Activated CD4-positive, alpha-beta T cell treated with anti-CD3 and anti-CD28 coated beads, Interleukin-2, Interleukin-4, amounts not matched to agents 100 ng/mL and 50 ng/mL, durations not matched to agents 16 hours and 8 hours (primary cell): ENCODE measurements around the gene CD248.
"Not testable (repeated sequence)": the region's sequence is repeated elsewhere in the genome, so short reads cannot be mapped to it uniquely, and the experiment has no call there.

ENCODE experiments used
- DNase-seq: peaks from one replicate; pipeline ENCODE4 v3.0.0-alpha.2; 2020; ENCODE audit warnings: low spot score

Gene CD248

DNA sequence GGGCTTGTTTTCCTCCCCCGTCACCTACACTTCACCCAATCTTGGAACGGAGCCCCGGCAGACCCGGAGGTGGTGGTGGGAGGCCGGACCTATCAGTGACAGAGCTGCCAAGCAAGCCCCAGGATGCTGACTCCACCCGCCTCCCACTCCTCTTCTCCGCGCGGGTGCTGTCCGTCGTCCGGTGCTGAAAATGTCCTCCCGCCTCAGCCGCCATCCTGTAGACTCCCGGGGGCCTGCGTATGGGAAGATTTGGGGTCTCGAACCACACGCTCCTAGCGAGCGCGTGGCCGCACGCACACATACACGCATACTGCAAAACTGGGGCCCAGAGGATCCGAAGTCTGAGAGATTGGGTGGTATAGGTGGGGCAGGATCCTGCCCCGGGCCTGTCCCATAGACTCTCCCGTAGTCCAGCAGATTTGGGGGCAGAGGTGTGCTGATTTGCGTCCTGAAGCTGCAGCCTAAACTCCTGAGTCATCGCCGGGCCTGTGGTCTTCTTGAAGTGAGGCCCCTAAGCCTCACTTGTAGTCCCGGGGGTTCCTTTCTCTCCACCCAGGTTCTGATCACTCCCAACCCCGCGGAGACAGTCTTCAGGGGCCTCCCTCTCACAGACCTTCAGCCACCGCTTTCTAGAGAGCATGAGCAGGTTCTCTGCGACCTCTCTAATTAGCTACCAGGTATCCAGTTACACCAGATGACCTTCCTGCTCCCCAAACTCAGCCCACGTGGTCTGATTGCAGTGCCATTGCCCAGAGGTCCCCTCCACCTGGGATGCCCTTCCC is 27.1 kb downstream of the CD248 start:
- DNase-seq: peak; percentile 76

DNA sequence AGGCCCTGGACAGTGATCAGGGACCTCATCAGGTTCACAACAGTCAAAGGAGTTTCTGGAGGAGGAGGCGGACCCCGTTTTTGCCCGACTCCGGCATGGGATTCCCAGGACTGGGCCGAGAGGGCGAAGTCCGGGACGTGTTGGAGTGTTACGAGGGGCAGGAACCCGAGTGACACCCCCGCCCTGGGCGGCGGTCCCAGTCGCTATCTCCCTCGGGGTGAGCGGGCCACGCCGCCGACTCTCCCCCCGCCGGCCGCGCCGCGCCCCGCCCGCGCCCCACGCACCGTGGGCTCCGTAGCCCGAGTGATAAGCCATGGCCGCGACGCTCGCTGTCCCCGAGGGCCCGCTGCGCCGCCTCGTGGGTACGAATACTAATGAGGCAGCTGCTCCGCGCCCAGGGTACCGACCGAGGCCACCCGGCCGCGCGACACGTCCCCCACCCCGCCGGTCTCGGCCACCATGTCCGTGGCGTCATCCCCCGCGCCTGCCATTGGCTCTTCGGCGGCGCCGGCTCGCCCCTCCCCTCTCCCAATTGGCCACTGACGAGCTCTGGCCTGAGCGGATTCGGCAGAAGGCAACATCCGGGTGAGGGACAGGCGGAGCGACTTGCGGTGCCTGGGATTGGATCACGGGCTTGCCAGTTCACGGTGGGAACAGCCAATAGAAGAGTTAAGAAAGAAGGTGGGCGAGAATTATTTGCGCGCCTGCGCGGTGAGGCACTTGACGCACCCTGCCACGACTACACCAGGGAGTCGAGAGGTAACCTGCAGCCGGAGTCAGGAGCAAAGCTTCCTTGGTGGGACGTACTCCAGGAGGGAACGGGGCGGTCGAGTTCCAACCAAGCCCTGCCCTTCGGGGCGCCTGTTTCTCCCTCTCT is 27.9 kb downstream of the CD248 start, which contains the start of gene YIF1A:
Gene YIF1A (minus strand): TSS at position 473 of the 877 bp plus-strand sequence. CDS start 158 bp downstream, at position 315.
- peak; percentile 100 for DNase-seq

DNA sequence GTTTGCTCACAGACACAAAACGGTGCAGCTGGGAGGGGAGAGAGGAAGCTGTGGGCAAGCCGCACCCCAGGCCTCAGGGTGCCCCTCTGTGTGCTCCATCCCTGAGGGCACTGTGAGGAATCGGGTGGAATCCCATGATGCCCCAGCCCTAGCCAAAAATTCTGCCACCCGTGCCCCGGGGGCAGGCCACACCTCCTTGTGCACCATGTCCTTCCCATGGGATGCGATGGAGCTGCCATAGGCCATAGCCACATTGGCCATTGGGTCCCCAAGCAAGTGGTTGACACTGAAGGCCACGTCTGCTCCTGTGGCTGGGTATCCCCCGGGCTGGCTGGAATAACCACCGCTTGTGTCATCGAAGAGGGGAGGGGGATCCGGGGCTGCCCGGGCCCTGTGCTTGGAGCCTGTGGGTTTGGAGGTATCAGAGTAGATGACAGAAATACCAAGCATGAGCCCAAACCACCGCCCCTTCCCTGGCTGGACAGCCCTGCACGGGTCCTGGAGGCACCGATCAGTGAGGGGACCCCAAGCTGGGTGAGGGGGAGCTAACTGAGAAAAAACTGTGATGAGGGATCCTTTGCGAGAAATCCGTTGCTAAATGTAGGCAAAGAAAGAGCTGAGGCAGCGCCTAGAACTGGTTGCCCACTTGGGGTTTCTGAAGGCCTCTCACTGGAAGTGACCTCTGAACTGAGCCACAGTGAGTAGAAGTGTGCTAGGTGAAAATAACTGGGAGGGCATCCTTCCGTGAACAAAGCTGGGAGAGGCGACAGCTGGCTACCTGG is 28.8 kb downstream of the CD248 start:
- DNase-seq: no peak

- no peak for DNase-seq
Observed at GRCh38 chr11:66287211-66287888, 29.5 kb downstream of the CD248 start.

DNA sequence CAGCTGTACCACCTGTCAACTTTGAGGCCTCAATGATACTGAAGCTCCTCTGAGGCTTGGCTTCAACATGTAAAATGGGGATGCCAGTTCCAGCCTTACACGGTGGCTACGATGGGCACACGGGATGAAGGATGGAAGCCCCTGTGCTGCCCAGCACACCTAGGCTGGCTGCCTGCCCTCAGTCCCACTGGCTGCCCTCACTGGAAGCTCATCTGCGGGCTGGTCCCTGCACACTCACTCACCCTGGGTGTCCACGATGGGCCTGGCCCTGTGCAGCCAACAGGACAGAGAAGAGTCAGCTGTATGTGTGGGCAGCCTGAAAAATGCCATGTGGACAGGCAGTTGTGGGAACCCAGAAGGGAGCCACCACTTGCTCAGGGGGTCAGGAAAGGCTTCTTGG is 30.1 kb downstream of the CD248 start:
- DNase-seq: no peak

DNA sequence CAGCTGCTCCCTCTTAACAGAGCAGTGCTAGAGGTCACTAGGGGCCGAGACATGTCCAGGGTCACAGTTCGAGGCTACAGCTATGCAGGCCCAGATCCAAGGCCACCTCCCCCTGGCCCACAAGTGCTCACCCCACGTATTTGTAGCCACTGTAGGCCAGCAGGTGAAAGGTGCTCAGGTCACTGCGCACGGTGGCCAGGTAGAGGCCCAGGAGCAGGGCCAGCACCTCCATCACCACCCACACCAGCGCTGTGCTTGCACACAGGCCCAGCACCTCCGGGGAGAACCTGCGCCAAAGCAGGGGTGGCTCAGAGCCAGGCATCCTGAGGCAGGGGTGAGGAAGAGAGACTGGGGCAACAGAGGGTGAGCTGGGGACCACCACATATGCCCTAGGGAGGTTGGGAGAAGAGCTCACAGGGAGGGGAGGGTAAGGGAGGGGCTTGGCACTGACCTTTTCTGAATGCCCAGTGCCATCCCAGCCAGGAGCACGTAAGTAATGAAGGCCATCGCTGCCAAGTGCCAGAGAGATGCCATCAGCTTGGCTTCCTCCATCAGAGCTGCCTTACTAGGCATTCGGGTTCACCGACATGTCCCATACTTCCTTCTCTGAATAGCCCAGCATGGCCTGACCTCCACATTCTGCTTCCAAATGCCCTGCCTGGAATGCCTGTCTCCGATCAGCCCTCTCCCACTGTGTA is 31.4 kb downstream of the CD248 start:
- DNase-seq: no peak

- no peak for DNase-seq
Observed at GRCh38 chr11:66284526-66285078, 32.2 kb downstream of the CD248 start.

DNA sequence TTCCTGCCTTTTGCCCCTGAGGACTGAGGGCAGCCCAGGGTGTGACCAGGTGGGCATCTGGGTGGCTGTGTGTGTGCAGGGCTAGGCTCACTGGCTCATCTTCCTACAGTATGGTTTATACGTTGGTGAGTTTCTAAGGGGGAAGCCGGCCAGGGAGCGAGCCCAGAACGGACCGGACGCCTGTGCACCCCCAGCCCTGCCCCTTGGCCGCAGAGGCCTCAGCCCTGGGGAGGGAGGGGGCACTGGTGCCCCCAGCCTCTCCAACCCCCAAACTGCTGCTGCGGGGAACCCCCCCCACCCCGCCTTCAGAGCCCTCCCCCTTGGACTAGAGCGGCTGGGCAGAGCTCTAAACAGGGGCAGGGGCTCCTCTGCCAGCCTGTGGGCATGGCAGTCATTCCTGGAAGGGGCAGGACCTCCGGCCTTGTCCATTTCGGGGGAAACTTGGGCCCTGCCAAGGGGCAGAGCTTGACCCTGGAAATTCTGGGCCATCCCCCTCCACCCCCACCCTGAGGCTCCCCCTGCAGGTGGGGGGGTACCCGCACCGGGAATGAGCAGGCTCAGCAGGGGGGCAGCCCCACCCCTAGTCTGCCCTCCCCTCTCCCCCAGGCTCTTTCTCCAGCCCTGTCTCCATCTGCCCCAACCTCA is 33.3 kb downstream of the CD248 start:
- no peak for DNase-seq

- DNase-seq: peak; percentile 99
Observed at GRCh38 chr11:66282468-66283455, 34.1 kb downstream of the CD248 start.

DNA sequence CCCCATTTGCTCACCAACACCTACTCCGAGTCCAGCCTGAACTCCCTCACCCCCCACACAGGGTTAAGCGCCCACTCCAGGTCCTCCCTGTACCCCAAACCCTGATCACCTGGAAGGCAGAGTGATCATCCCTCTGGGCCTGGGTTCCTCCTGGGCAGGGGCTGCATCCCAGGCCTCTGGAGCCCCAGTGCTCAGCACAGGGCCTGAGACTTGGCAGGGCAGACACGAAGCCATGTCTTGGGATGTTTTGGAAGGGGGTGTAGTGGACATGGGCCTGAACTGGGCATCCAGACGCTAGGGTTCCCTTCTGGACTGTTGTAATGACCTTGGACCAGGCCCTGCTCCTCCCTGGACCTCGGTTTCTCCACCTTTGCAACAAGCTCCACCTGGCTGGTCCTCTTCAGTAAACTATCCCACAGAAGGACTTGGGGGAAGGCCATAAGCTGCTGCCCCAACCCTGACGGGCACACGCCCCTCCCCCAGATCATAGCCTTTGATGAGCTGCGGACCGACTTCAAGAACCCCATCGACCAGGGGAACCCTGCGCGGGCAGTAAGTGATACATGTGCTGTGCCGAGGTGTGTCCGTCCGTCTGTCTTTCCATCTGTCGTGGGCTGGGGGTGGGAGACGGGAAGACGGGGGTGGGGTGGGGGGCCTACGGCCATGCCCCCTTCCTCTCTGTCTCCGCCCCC is 34.9 kb downstream of the CD248 start:
- no peak for DNase-seq

DNA sequence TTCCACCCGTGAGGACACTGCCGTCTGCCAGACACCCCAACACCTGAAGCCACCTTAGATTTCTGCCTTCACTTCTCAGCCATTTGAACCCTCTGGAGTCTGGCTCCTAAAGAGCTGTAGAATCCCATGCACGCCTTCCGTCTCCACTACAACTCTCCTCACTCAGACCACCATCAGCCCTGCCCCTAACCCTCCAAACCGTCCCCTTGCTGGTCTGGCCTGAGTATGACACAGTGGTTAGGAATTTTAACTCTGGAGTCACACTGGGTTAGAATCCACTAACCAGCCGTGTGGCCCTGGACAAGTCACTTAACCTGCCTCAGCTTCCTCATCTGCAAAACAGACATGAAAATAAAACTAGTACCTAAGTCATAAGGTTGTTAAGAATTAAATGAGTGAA is 35.8 kb downstream of the CD248 start:
- no peak for DNase-seq

- no peak for DNase-seq
Observed at GRCh38 chr11:66280428-66280827, 36.4 kb downstream of the CD248 start.

DNA sequence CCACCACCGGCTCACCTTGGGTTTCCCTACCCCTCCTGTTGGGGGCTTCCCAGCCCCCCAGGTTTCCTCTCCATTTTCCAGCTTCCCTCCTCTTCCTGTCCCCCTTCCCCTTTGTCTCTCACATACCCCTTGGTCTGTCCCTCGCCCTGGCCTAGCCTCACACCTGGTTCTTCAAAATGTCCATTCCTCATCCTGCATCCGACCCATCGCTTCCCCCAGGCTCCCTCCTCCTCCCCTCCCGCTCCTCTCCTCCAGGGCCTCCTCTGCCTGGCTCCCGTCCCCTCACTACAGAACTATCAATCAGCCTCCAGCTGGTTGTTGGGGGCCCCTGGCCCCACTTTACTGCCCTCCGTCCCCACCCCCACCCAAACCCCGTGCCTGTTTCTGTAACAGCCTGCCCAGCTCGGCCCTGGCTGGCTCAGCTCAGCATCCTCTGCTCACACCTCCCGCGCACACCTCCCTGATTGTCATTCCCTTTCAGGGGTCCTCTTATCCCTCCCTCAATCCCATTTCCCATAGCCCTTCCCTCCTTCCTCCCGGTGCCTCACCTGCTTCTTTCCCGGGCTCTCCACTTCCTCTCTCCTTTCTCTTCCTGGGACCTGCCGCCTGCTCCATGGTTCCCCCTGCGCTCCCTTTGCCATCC is 37.6 kb downstream of the CD248 start:
- DNase-seq: no peak

DNA sequence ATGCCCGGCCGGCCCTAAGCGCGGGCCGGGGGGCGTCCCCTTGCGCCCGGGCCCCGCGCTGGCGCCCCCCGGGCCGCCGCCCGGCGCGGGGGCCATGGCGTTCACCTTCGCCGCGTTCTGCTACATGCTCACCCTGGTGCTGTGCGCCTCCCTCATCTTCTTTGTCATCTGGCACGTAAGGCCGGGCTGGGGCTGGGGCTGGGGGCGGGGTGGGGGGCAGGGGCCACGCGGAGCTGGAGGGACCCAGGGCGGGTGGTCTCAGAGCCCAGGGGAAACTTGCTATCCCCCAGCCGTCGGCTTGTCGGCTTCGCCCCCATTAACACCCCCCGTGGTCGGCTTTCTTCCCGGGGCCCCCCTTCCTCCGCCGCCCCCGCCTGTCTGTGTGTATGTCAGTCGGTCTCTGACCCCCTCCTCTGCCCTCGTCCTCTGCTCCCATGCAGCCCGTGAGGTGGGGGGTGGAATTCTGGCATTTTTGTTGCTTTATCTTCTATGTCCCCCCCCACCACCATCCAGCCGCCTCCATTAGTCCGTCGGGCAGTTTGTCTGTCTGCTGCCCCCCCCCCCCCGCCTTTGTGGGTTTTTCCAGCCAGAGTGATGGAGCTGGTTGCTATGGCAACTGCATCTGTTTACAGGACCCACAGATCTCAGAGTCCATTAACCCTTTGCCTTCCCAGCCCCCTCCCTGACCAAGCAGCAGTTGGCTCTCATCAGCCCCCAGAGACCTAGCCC is 38.3 kb downstream of the CD248 start:
- no peak for DNase-seq

DNA sequence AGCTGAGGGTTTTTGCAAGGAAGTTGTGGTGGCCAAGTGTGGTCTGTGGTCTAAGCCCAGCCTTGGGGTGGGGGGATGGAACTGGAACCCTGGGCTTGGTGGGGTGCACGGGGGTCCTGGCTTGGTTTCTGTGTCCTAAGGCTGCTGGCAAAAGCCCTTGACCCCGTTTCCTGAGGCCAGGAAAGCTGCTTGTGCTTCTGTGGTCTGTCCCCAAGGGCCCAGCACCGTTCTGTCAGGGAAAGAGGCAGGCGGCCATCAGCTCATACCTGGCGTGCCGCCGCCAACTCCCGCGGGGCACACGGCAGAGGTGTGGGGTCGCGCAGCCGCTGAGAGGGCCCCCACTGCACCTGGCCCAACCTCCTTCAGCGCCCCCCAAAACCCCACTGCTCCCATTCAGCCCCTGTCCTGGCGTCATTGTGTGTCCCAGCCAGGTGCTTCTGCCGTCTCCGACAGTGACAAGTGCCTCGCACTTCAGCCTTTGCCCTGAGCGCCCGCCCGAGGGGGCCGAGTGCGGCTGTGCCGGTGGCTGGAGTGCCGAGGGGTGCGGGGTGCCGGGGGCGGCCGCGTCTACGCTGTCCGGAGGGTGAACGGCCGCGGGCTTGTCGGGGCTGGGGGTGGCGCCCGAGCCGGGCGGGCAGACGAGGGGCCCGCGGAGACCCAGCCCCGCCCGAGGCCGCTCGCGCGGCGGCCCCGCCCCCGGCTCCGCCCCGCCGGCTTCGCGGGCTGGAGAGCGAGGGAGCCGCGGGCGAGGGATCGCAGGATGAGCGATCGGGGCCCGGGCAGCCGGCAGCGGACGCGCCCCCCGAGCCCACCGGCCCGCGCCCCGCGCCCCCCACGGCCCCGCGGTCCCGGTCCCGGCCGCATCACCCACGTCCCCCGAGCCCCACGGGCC is 39.1 kb downstream of the CD248 start, which contains the start of gene CNIH2:
Gene CNIH2 (plus strand): TSS at position 705 of the 892 bp plus-strand sequence. CDS start 282 bp downstream, outside the sequence.
- no peak for DNase-seq

DNA sequence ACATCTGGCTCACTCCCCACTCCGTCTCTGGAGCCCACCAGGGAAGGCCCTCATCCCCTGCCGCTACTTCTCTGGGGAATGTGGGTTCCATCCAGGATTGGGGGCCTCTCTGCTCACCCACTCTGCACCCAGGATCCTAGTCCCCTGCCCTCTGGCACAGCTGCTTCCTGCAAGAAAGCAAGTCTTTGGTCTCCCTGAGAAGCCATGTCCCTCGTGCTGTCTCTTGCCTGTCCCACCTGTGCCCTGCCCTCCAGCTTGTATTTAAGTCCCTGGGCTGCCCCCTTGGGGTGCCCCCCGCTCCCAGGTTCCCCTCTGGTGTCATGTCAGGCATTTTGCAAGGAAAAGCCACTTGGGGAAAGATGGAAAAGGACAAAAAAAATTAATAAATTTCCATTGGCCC is 39.8 kb downstream of the CD248 start:
- not testable (repeated sequence) for DNase-seq
